ENCODE data around the gene ZNF526. TPM values are rescaled to one million over a fixed set of nuclear protein-coding genes. Genes with fewer than 3 reads are reported as not detected.

ZNF526 gene
- total RNA-seq, 1 experiment from 2014 or later = 13.1 TPM

- TF ChIP-seq CEBPB (IDR thresholded peaks at IDR 0.05; ENCODE audit: low read depth) = no peak
- no peak for TF ChIP-seq SIN3A (IDR thresholded peaks at IDR 0.05; ENCODE audit: low read depth)
- TF ChIP-seq MAX (IDR thresholded peaks at IDR 0.05) = no peak
Observed at GRCh38 chr19:42241279-42241678, 21.2 kb downstream of the ZNF526 start (continued).

- no TSS peak for BruUV-seq (replicated peaks)
- Histone ChIP-seq H3K27me3 (ENCODE audit: insufficient read depth, low read length) (no peaks in the 10 kb centered on the region), H3K36me3 (ENCODE audit: control insufficient read depth in 1 of 2, insufficient read depth in 2 of 2, low read length in 2 of 2) (peaks cover 4 to 11% of the 10 kb centered on the region in 2 experiments; a peak in 1 of 4 replicates), H2AFZ (ENCODE audit: low read depth, low read length, poor library complexity, severe bottlenecking) (no peak overlapping the region), H3K9ac (ENCODE audit: low read length) (peak overlapping the region; percentile 79), H3K27ac (ENCODE audit: low read depth, low read length) (peak overlapping the region; percentile 78), H3K4me1 (ENCODE audit: control insufficient read depth in 1 of 2, insufficient read depth in 2 of 2, low read length in 2 of 2) (peaks cover 13 to 37% of the 10 kb centered on the region in 2 experiments), H3K4me3 (replicated peaks in 1 of 2; ENCODE audit: low read depth in 1 of 2, low read length in 2 of 2) (peak overlapping the region; percentile 69 to 93), H3K9me2 (ENCODE audit: insufficient read depth) (no peaks in the 10 kb centered on the region), H3K9me3 (ENCODE audit: control insufficient read depth in 1 of 2, insufficient read depth in 1 of 2, low read depth in 1 of 2, low read length in 2 of 2) (no peaks in the 10 kb centered on the region), H4K20me1 (ENCODE audit: insufficient read depth) (no peaks in the 10 kb centered on the region; the same call in 1 of the 2 replicates), H3K79me2 (ENCODE audit: insufficient read depth, low read length) (peaks cover 45% of the 10 kb centered on the region), H3K4me2 (ENCODE audit: low read length) (peak overlapping the region; percentile 86)
- intact Hi-C loops (cut with micrococcal nuclease) = loop anchor here (2.0 to 5.0 kb wide), 2 partner anchors 39 to 155 kb away; no protein-coding TSS in a partner anchor
- RAD21 ChIA-PET (ENCODE audit: low non-redundant PET in 1 of 2, low total read pairs in 2 of 2, uncharacterized antibody in 2 of 2, unreplicated experiment in 2 of 2) = interaction anchor here in 1 of 2 experiments (1.4 to 1.5 kb wide), 2 partner anchors 38 to 39 kb away, joined by 4 to 5 read pairs; no protein-coding TSS in a partner anchor
- POLR2A ChIA-PET = interaction anchor here (1.0 to 1.8 kb wide), 6 partner anchors 11 to 128 kb away, joined by 5 to 11 read pairs (median 7); partner anchors contain the start of gene ZNF526
- TF ChIP-seq MAX (IDR thresholded peaks at IDR 0.05) (no peak), JUND (IDR thresholded peaks at IDR 0.05) (no peak), ZFX (IDR thresholded peaks at IDR 0.05) (peak; percentile 100), EZH2phosphoT487 (IDR thresholded peaks at IDR 0.05; ENCODE audit: borderline replicate concordance) (no peak)
- ATAC-seq = no peak
- CTCF ChIA-PET = interaction anchor here (1.4 to 2.1 kb wide), 4 partner anchors 38 to 133 kb away, joined by 4 to 17 read pairs (median 8); partner anchors contain the start of gene POU2F2
- DNase-seq (ENCODE audit: low read depth, low spot score) = no peak
Observed at GRCh38 chr19:42242069-42242511, 22.0 kb downstream of the ZNF526 start.
